ENCODE results near the gene COL5A1.

GRCh38 chr9:134634667-134635230 lies 6.9 kb upstream of the COL5A1 start:
- no peak for TF ChIP-seq CTCF (IDR thresholded peaks at IDR 0.05 in 4 of 5, conservative IDR thresholded peaks at IDR 0.05 in 1 of 5)
- TF ChIP-seq POLR2A (IDR thresholded peaks at IDR 0.05) = no peak
